HCT116 (cell line): ENCODE data around the gene WASL. TPM values are rescaled to one million over a fixed set of nuclear protein-coding genes. Genes with fewer than 3 reads are reported as not detected.
A peak's percentile ranks its signal among the peaks of the same experiment; 100 is the strongest.

ENCODE experiments used
- ATAC-seq: fragments of 200-7000 bp; cut with Tn5 transposase; 2 replicates; pipeline ENCODE4 v1.9.1; 2020; ENCODE audit warnings: mild to moderate bottlenecking, moderate library complexity
- BruUV-seq: library from RNA; stranded (reverse); fragments of 400-500 nt; replicated peaks from 2 replicates; lab custom pipeline; 2021; lab: Mats Ljungman, UMichigan
- CTCF ChIA-PET: fragments of 300-600 bp; sonication (Branson Sonifier 250); formaldehyde crosslinking; loops from one replicate; lab custom pipeline; 2021; ENCODE audit warnings: antibody characterized with exemption; lab: Charles Lee
- POLR2A ChIA-PET: fragments of 300-600, 350-600 bp; sonication (Branson Sonifier 250); formaldehyde crosslinking; loops from one replicate; lab custom pipeline; 2021; ENCODE audit warnings: antibody characterized with exemption; lab: Charles Lee
- RAD21 ChIA-PET, 2 experiments: fragments of 300-600 bp; sonication (Branson Sonifier 250); formaldehyde crosslinking; loops; one replicate each; lab custom pipeline; 2023; ENCODE audit warnings: low total read pairs in 2 of 2; ENCODE audit not compliant: uncharacterized antibody in 2 of 2, unreplicated experiment in 2 of 2, low non-redundant PET in 1 of 2; lab: Charles Lee
- DNase-seq: peaks from one replicate; pipeline ENCODE4 v3.0.0-alpha.2; 2010; ENCODE audit warnings: low read depth, low spot score
- H2AFZ ChIP-seq: fragments of 200-600 bp; shearing (Covaris generic), sonication (generic); 2 replicates; pipeline ENCODE4 v1.6.1; 2017; ENCODE audit warnings: low read depth, mixed run types, mixed read lengths, antibody characterized with exemption, low read length; ENCODE audit not compliant: poor library complexity, severe bottlenecking
- H3K27ac ChIP-seq: 2 replicates; pipeline ENCODE4 v1.5.1; 2012; ENCODE audit warnings: low read depth, low read length
- H3K27me3 ChIP-seq: fragments of 200-600 bp; sonication (generic); 2 replicates; pipeline ENCODE4 v1.6.1; 2016; ENCODE audit warnings: mixed run types, low read length, mixed read lengths; ENCODE audit not compliant: insufficient read depth
- H3K36me3 ChIP-seq, 2 experiments: fragments of 200-500 bp in 1 of 2; fragments of 200-600 bp in 1 of 2; sonication (Bioruptor generic) in 1 of 2; sonication (generic) in 1 of 2; 2 replicates each; pipeline versions ENCODE4 v1.5.1 to v1.6.1; 2014 to 2016; ENCODE audit warnings: low read length in 2 of 2, inconsistent platforms in 1 of 2, mixed read lengths in 1 of 2, mixed run types in 1 of 2; ENCODE audit not compliant: insufficient read depth in 2 of 2, control insufficient read depth in 1 of 2
- H3K4me1 ChIP-seq, 2 experiments: fragments of 200-600 bp in 1 of 2; sonication (generic) in 1 of 2; 2 replicates each; pipeline versions ENCODE4 v1.5.1 to v1.6.1; 2012 to 2017; ENCODE audit warnings: low read length in 2 of 2, inconsistent platforms in 1 of 2, mild to moderate bottlenecking in 1 of 2, mixed read lengths in 1 of 2, mixed run types in 1 of 2, moderate library complexity in 1 of 2; ENCODE audit not compliant: insufficient read depth in 2 of 2, control insufficient read depth in 1 of 2
- H3K4me2 ChIP-seq: fragments of 200-600 bp; sonication (generic); 2 replicates; pipeline ENCODE4 v1.6.1; 2017; ENCODE audit warnings: mixed run types, low read length, mixed read lengths
- H3K4me3 ChIP-seq, 2 experiments: fragments of 200-600 bp in 1 of 2; sonication (generic) in 1 of 2; replicated peaks in 1 of 2; 2 replicates each; pipeline ENCODE4 v1.5.1; 2011 to 2016; ENCODE audit warnings: low read length in 2 of 2, control low read depth in 1 of 2, low read depth in 1 of 2, mild to moderate bottlenecking in 1 of 2, mixed read lengths in 1 of 2, mixed run types in 1 of 2
- H3K79me2 ChIP-seq: fragments of 200-600 bp; sonication (generic); 2 replicates; pipeline ENCODE4 v1.6.1; 2017; ENCODE audit warnings: mild to moderate bottlenecking, mixed run types, low read length, moderate library complexity, mixed read lengths; ENCODE audit not compliant: insufficient read depth
- H3K9ac ChIP-seq: fragments of 200-600 bp; sonication (generic); 2 replicates; pipeline ENCODE4 v1.6.1; 2016; ENCODE audit warnings: low read length, mixed read lengths
- H3K9me2 ChIP-seq: fragments of 200-600 bp; sonication (generic), shearing (Covaris generic); 2 replicates; pipeline ENCODE4 v1.6.1; 2017; ENCODE audit warnings: mixed run types, mild to moderate bottlenecking, moderate library complexity; ENCODE audit not compliant: insufficient read depth
- H3K9me3 ChIP-seq, 2 experiments: fragments of 200-500 bp in 1 of 2; fragments of 200-600 bp in 1 of 2; sonication (Bioruptor generic) in 1 of 2; sonication (generic) in 1 of 2; 2 replicates each; pipeline ENCODE4 v1.6.1; 2014 to 2017; ENCODE audit warnings: low read length in 2 of 2, mixed read lengths in 2 of 2, inconsistent platforms in 1 of 2, low read depth in 1 of 2, mild to moderate bottlenecking in 1 of 2, mixed run types in 1 of 2, moderate library complexity in 1 of 2; ENCODE audit not compliant: control insufficient read depth in 1 of 2, insufficient read depth in 1 of 2
- H4K20me1 ChIP-seq: fragments of 200-600 bp; sonication (generic), shearing (Covaris generic); 2 replicates; pipeline ENCODE4 v1.6.1; 2017; ENCODE audit warnings: mixed run types, mild to moderate bottlenecking, moderate library complexity; ENCODE audit not compliant: insufficient read depth
- CBX3 ChIP-seq: IDR thresholded peaks from 2 replicates; pipeline ENCODE4 v1.6.1; 2012; ENCODE audit warnings: low read depth
- ELF1 ChIP-seq: IDR thresholded peaks from 2 replicates; pipeline ENCODE4 v1.6.1; 2012; ENCODE audit warnings: low read depth, borderline replicate concordance
- FOSL1 ChIP-seq: IDR thresholded peaks from 2 replicates; pipeline ENCODE4 v1.6.1; 2012; ENCODE audit warnings: low read depth
- POLR2A ChIP-seq: IDR thresholded peaks from 2 replicates; pipeline ENCODE4 v1.7.0; 2011; ENCODE audit warnings: borderline replicate concordance; ENCODE audit not compliant: insufficient read depth, insufficient read length; ENCODE audit errors: extremely low read depth
- SIN3A ChIP-seq: IDR thresholded peaks from 2 replicates; pipeline ENCODE4 v1.6.1; 2012; ENCODE audit warnings: low read depth
- SP1 ChIP-seq: IDR thresholded peaks from 2 replicates; pipeline ENCODE4 v1.6.1; 2012; ENCODE audit warnings: low read depth
- SRF ChIP-seq: IDR thresholded peaks from 2 replicates; pipeline ENCODE4 v1.6.1; 2012; ENCODE audit warnings: low read depth
- YY1 ChIP-seq: IDR thresholded peaks from 2 replicates; pipeline ENCODE4 v1.6.1; 2011; ENCODE audit warnings: low read length, low read depth, moderate library complexity, mild to moderate bottlenecking; ENCODE audit not compliant: insufficient replicate concordance; ENCODE audit errors: extremely low read depth
- intact Hi-C: fragments of 100-400 bp; cut with micrococcal nuclease; formaldehyde crosslinking; loops from 2 replicates; pipeline ENCODE4 v1.10.0; 2022
- total RNA-seq: library from RNA; stranded (reverse); gene quantifications from one replicate; pipeline ENCODE4 v1.2.1, GENCODE V29; 2021; ENCODE audit not compliant: unreplicated experiment
- TF ChIP-seq, protein P1 (sequence below), 3 experiments: fragments of 200-600 bp in 1 of 3; sonication (generic) in 1 of 3; IDR thresholded peaks in 2 of 3; conservative IDR thresholded peaks in 1 of 3; 2 replicates each; pipeline ENCODE4 v1.5.1; 2012 to 2017; ENCODE audit warnings: low read depth in 2 of 3, low read length in 2 of 3, antibody characterized with exemption in 1 of 3, borderline replicate concordance in 1 of 3, control low read depth in 1 of 3, mild to moderate bottlenecking in 1 of 3, mixed read lengths in 1 of 3, mixed run types in 1 of 3, moderate library complexity in 1 of 3; ENCODE audit not compliant: insufficient read depth in 1 of 3
- TF ChIP-seq, protein P2 (sequence below): IDR thresholded peaks from 2 replicates; pipeline ENCODE4 v1.6.1; 2012; ENCODE audit warnings: low read depth
- TF ChIP-seq, protein P3 (sequence below): IDR thresholded peaks from 2 replicates; pipeline ENCODE4 v1.6.1; 2011; ENCODE audit warnings: mild to moderate bottlenecking, low read length, moderate library complexity; ENCODE audit not compliant: insufficient replicate concordance; ENCODE audit errors: extremely low read depth
- TF ChIP-seq, protein P4 (sequence below): IDR thresholded peaks from 2 replicates; pipeline ENCODE4 v1.6.1; 2012

WASL gene
- total RNA-seq, 1 experiment from 2014 or later = 26.2 TPM

DNA sequence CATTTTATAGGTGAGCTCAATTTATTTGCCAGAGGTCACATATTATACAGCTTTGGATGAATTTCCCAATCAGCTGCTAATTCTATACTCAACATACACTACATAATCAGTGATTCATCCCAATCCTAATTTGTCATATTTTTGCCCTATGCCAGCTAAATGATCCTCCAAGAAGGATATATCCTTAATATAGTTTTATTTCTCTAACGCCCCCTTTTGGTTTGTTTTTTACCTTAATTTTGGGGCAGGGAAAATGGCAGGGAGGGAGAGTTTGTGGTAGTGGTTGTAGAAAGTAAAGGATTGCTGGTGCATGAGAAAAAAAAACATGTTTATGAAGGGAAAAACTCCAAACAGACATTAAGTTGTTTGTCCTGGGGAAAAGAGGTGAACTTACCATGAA is 31.9 kb downstream of the WASL start:
- Histone ChIP-seq H3K4me3 (no peak overlapping the region), H3K36me3 (no peaks in the 10 kb centered on the region), H3K9ac (no peak overlapping the region), H3K27ac (no peak overlapping the region), H3K9me2 (no peaks in the 10 kb centered on the region), H3K4me2 (no peak overlapping the region), H3K27me3 (no peaks in the 10 kb centered on the region), H3K4me1 (peaks cover 2 to 11% of the 10 kb centered on the region in 2 experiments; a peak in 2 of 4 replicates), H3K9me3 (no peaks in the 10 kb centered on the region), H2AFZ (no peak overlapping the region), H3K79me2 (peaks cover 78% of the 10 kb centered on the region), H4K20me1 (peaks cover 5% of the 10 kb centered on the region; the same call in 1 of the 2 replicates)
- ATAC-seq (no peak), DNase-seq (no peak)
- intact Hi-C loops = no loop called here
- ChIA-PET POLR2A (interaction anchor here (0.5 kb wide), 1 partner anchor 21 kb away, joined by 3 read pairs; no protein-coding TSS in a partner anchor), CTCF (interaction anchor here (2.0 kb wide), 1 partner anchor 16 kb away, joined by 4 read pairs; no protein-coding TSS in a partner anchor), RAD21 (no interaction called here)
- no TSS peak for BruUV-seq
- TF ChIP-seq, protein P1, sequence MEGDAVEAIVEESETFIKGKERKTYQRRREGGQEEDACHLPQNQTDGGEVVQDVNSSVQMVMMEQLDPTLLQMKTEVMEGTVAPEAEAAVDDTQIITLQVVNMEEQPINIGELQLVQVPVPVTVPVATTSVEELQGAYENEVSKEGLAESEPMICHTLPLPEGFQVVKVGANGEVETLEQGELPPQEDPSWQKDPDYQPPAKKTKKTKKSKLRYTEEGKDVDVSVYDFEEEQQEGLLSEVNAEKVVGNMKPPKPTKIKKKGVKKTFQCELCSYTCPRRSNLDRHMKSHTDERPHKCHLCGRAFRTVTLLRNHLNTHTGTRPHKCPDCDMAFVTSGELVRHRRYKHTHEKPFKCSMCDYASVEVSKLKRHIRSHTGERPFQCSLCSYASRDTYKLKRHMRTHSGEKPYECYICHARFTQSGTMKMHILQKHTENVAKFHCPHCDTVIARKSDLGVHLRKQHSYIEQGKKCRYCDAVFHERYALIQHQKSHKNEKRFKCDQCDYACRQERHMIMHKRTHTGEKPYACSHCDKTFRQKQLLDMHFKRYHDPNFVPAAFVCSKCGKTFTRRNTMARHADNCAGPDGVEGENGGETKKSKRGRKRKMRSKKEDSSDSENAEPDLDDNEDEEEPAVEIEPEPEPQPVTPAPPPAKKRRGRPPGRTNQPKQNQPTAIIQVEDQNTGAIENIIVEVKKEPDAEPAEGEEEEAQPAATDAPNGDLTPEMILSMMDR (IDR thresholded peaks at IDR 0.05 in 2 of 3, conservative IDR thresholded peaks at IDR 0.05 in 1 of 3; ENCODE audit: borderline replicate concordance in 1 of 3, insufficient read depth in 1 of 3, low read depth in 2 of 3, low read length in 2 of 3) = peak in 1 of 3 experiments; percentile 2; a peak in 1 of 6 replicates
- no peak for TF ChIP-seq SP1

DNA sequence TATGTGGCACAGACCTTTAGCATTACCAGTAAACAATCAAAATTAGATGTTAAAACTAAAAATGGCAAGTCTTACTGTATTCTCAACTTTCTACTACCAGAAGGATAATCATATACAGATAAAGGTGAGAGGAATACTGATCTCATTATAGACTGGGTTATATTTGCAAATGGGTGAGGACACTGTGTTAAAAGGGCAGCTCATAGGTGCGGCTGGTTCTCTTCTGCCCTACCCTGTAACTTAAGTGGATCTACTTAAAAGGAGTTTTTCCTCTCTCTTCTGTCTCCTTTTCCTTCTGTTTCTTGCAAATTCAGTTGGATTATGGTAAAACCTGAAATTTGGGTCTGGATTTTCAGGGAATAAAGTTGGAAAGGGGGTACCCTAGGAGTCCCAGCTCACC is 33.0 kb downstream of the WASL start:
- Histone ChIP-seq H3K4me2 (no peak overlapping the region; the same call in 1 of the 2 replicates), H4K20me1 (peaks cover 5% of the 10 kb centered on the region; the same call in 1 of the 2 replicates), H3K9ac (no peak overlapping the region), H3K27ac (no peak overlapping the region), H3K4me3 (no peak overlapping the region), H3K4me1 (peaks cover 1 to 11% of the 10 kb centered on the region in 2 experiments; a peak in 2 of 4 replicates), H3K79me2 (peaks cover 78% of the 10 kb centered on the region), H2AFZ (no peak overlapping the region), H3K36me3 (no peaks in the 10 kb centered on the region), H3K27me3 (no peaks in the 10 kb centered on the region), H3K9me2 (no peaks in the 10 kb centered on the region), H3K9me3 (no peaks in the 10 kb centered on the region)
- ChIA-PET CTCF (interaction anchor here (2.0 kb wide), 1 partner anchor 14 kb away, joined by 4 read pairs; no protein-coding TSS in a partner anchor), POLR2A (no interaction called here), RAD21 (no interaction called here)
- DNase-seq (no peak), ATAC-seq (no peak)
- no TSS peak for BruUV-seq
- intact Hi-C loops = no loop called here
- TF ChIP-seq FOSL1 = no peak
- TF ChIP-seq, protein P2, sequence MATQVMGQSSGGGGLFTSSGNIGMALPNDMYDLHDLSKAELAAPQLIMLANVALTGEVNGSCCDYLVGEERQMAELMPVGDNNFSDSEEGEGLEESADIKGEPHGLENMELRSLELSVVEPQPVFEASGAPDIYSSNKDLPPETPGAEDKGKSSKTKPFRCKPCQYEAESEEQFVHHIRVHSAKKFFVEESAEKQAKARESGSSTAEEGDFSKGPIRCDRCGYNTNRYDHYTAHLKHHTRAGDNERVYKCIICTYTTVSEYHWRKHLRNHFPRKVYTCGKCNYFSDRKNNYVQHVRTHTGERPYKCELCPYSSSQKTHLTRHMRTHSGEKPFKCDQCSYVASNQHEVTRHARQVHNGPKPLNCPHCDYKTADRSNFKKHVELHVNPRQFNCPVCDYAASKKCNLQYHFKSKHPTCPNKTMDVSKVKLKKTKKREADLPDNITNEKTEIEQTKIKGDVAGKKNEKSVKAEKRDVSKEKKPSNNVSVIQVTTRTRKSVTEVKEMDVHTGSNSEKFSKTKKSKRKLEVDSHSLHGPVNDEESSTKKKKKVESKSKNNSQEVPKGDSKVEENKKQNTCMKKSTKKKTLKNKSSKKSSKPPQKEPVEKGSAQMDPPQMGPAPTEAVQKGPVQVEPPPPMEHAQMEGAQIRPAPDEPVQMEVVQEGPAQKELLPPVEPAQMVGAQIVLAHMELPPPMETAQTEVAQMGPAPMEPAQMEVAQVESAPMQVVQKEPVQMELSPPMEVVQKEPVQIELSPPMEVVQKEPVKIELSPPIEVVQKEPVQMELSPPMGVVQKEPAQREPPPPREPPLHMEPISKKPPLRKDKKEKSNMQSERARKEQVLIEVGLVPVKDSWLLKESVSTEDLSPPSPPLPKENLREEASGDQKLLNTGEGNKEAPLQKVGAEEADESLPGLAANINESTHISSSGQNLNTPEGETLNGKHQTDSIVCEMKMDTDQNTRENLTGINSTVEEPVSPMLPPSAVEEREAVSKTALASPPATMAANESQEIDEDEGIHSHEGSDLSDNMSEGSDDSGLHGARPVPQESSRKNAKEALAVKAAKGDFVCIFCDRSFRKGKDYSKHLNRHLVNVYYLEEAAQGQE = no peak
- no peak for TF ChIP-seq SP1
- TF ChIP-seq, protein P3, sequence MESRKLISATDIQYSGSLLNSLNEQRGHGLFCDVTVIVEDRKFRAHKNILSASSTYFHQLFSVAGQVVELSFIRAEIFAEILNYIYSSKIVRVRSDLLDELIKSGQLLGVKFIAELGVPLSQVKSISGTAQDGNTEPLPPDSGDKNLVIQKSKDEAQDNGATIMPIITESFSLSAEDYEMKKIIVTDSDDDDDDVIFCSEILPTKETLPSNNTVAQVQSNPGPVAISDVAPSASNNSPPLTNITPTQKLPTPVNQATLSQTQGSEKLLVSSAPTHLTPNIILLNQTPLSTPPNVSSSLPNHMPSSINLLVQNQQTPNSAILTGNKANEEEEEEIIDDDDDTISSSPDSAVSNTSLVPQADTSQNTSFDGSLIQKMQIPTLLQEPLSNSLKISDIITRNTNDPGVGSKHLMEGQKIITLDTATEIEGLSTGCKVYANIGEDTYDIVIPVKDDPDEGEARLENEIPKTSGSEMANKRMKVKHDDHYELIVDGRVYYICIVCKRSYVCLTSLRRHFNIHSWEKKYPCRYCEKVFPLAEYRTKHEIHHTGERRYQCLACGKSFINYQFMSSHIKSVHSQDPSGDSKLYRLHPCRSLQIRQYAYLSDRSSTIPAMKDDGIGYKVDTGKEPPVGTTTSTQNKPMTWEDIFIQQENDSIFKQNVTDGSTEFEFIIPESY = no peak
- TF ChIP-seq CBX3 = no peak
- TF ChIP-seq YY1 = no peak
- TF ChIP-seq, protein P4, sequence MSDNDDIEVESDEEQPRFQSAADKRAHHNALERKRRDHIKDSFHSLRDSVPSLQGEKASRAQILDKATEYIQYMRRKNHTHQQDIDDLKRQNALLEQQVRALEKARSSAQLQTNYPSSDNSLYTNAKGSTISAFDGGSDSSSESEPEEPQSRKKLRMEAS = no peak
- no peak for TF ChIP-seq ELF1
- no peak for TF ChIP-seq SRF
- no peak for TF ChIP-seq SIN3A
- no peak for TF ChIP-seq POLR2A
